A549 (cell line): Measurements from ENCODE around the gene RPLP2. TPM values are rescaled to one million over a fixed set of nuclear protein-coding genes. Genes with fewer than 3 reads are reported as not detected.

ENCODE experiments used
- ATAC-seq, 2 experiments: fragments of 200-7000 bp in 1 of 2; fragments of >200 bp in 1 of 2; cut with Nextera tagmentation in 1 of 2; cut with Tn5 transposase in 1 of 2; 3 replicates each; pipeline versions ENCODE4 v1.8.0 to v1.9.1; 2018 to 2020; ENCODE audit warnings: mild to moderate bottlenecking in 1 of 2, moderate library complexity in 1 of 2
- CTCF ChIA-PET: fragments of 300-600 bp; sonication (Branson Sonifier 250); formaldehyde crosslinking; extraction: SDS; loops from one replicate; lab custom pipeline; 2021; ENCODE audit warnings: antibody characterized with exemption, inconsistent platforms; lab: Yijun Ruan, JAX
- POLR2A ChIA-PET: fragments of 350-600 bp; formaldehyde crosslinking; extraction: SDS; loops from one replicate; lab custom pipeline; 2021; ENCODE audit warnings: antibody characterized with exemption, inconsistent platforms; lab: Yijun Ruan, JAX
- DNase-seq, 2 experiments: peaks; one replicate each; pipeline versions ENCODE4 v3.0.0 to v3.0.0-alpha.2; 2011 to 2016; ENCODE audit warnings: low read depth in 1 of 2, low spot score in 1 of 2
- FAIRE-seq: peaks from 2 replicates; lab custom pipeline; 2011; peaks lifted over from hg19 to GRCh38; lab: Jason Lieb, UNC
- H3K27ac ChIP-seq, 2 experiments: fragments of >200 bp; sonication (Bioruptor Twin); formaldehyde crosslinking; 3 replicates each; pipeline ENCODE4 v1.5.1; 2016 to 2017
- H3K4me1 ChIP-seq: fragments of >200 bp; sonication (Bioruptor Twin); formaldehyde crosslinking; 3 replicates; pipeline ENCODE4 v1.6.1; 2016
- H3K4me2 ChIP-seq: fragments of >200 bp; sonication (Bioruptor Twin); formaldehyde crosslinking; 3 replicates; pipeline ENCODE4 v1.6.1; 2016
- H3K4me3 ChIP-seq: fragments of >200 bp; sonication (Bioruptor Twin); formaldehyde crosslinking; 3 replicates; pipeline ENCODE4 v1.5.1; 2016
- H3K9me3 ChIP-seq: fragments of >200 bp; sonication (Bioruptor Twin); formaldehyde crosslinking; 3 replicates; pipeline ENCODE4 v1.6.1; 2016
- BHLHE40 ChIP-seq: IDR thresholded peaks from 2 replicates; pipeline ENCODE4 v1.6.1; 2012; ENCODE audit warnings: low read depth, low read length, inconsistent platforms
- CBX8 ChIP-seq: fragments of 200-600 bp; sonication (generic); IDR thresholded peaks from 2 replicates; pipeline ENCODE4 v1.6.1; 2016
- CHD2 ChIP-seq: fragments of 150-350 bp; IDR thresholded peaks from 2 replicates; pipeline ENCODE4 v1.6.1; 2014; ENCODE audit warnings: low read length; ENCODE audit not compliant: partially characterized antibody
- CHD4 ChIP-seq: fragments of 200-600 bp; sonication (generic); IDR thresholded peaks from 2 replicates; pipeline ENCODE4 v1.6.1; 2016; ENCODE audit warnings: antibody characterized with exemption, mild to moderate bottlenecking, borderline replicate concordance
- E2F6 ChIP-seq: IDR thresholded peaks from 2 replicates; pipeline ENCODE4 v1.6.1; 2012; ENCODE audit warnings: low read depth, borderline replicate concordance
- FOSL2 ChIP-seq, 2 experiments: fragments of 450-650 bp in 1 of 2; fragments of >200 bp in 1 of 2; sonication (Bioruptor Twin) in 1 of 2; formaldehyde crosslinking; IDR thresholded peaks; 2 replicates each; pipeline versions ENCODE4 v1.5.0 to v1.6.1; 2016 to 2020; ENCODE audit warnings: mild to moderate bottlenecking in 1 of 2, moderate library complexity in 1 of 2
- FOXS1 ChIP-seq: fragments of 250-450 bp; sonication (Bioruptor Pico); IDR thresholded peaks from 2 replicates; pipeline ENCODE4 v1.5.0; 2020; ENCODE audit warnings: mild to moderate bottlenecking, moderate library complexity
- HDAC2 ChIP-seq: fragments of 200-600 bp; sonication (generic); IDR thresholded peaks from 2 replicates; pipeline ENCODE4 v1.6.1; 2016
- HMGXB4 ChIP-seq: fragments of 250-450 bp; sonication (Bioruptor Pico); IDR thresholded peaks from 2 replicates; pipeline ENCODE4 v1.5.0; 2021; ENCODE audit warnings: mild to moderate bottlenecking, moderate library complexity, borderline replicate concordance
- HOXA7 ChIP-seq: fragments of 250-450 bp; sonication (Bioruptor Pico); IDR thresholded peaks from 2 replicates; pipeline ENCODE4 v1.5.0; 2020; ENCODE audit warnings: mild to moderate bottlenecking, moderate library complexity
- HOXB5 ChIP-seq: fragments of 250-450 bp; sonication (Bioruptor Pico); IDR thresholded peaks from 2 replicates; pipeline ENCODE4 v1.5.0; 2020; ENCODE audit warnings: mild to moderate bottlenecking, moderate library complexity
- JUN ChIP-seq, 2 experiments: fragments of >200 bp; sonication (Bioruptor Twin); formaldehyde crosslinking; IDR thresholded peaks; 2 replicates in 1 of 2; 3 replicates in 1 of 2; pipeline ENCODE4 v1.6.1; 2016 to 2017
- JUNB ChIP-seq: fragments of >200 bp; sonication (Bioruptor Twin); formaldehyde crosslinking; IDR thresholded peaks from 2 replicates; pipeline ENCODE4 v1.6.1; 2016
- MAX ChIP-seq: IDR thresholded peaks from 2 replicates; pipeline ENCODE4 v1.6.1; 2012
- MYC ChIP-seq: IDR thresholded peaks from 2 replicates; pipeline ENCODE4 v1.6.1; 2012; ENCODE audit warnings: mild to moderate bottlenecking, inconsistent platforms, low read length, improper control_type of control experiment, borderline replicate concordance
- NR3C1 ChIP-seq: fragments of >200 bp; sonication (Bioruptor Twin); formaldehyde crosslinking; IDR thresholded peaks from 3 replicates; pipeline ENCODE4 v1.6.1; 2017
- PBX3 ChIP-seq: IDR thresholded peaks from 2 replicates; pipeline ENCODE4 v1.6.1; 2012
- POLR2A ChIP-seq: IDR thresholded peaks from 2 replicates; pipeline ENCODE4 v1.6.1; 2012; ENCODE audit warnings: mild to moderate bottlenecking, low read length
- POLR2AphosphoS2 ChIP-seq: conservative IDR thresholded peaks from 2 replicates; pipeline ENCODE4 v1.6.1; 2012; ENCODE audit warnings: low read length, improper control_type of control experiment, inconsistent platforms
- RCOR1 ChIP-seq: fragments of 150-350 bp; IDR thresholded peaks from 2 replicates; pipeline ENCODE4 v1.6.1; 2014; ENCODE audit warnings: antibody characterized with exemption, low read length, low read depth
- REST ChIP-seq: fragments of 200-600 bp; sonication (generic); IDR thresholded peaks from 2 replicates; pipeline ENCODE4 v1.6.1; 2016; ENCODE audit warnings: antibody characterized with exemption, mild to moderate bottlenecking, moderate library complexity
- SMC3 ChIP-seq: fragments of >200 bp; sonication (Bioruptor Twin); formaldehyde crosslinking; IDR thresholded peaks from 3 replicates; pipeline ENCODE4 v1.6.1; 2018; ENCODE audit warnings: inconsistent platforms
- TP53 ChIP-seq: fragments of 250-450 bp; sonication (Bioruptor Pico); IDR thresholded peaks from 2 replicates; pipeline ENCODE4 v1.5.0; 2021; ENCODE audit warnings: mild to moderate bottlenecking, moderate library complexity
- USF2 ChIP-seq: fragments of 450-650 bp; IDR thresholded peaks from 2 replicates; pipeline ENCODE4 v1.6.1; 2014; ENCODE audit warnings: antibody characterized with exemption
- ZC3H11A ChIP-seq: fragments of 450-650 bp; IDR thresholded peaks from 2 replicates; pipeline ENCODE4 v1.6.1; 2014; ENCODE audit warnings: antibody characterized with exemption, mild to moderate bottlenecking
- WGBS: methylation state at CpG from one replicate; pipeline ENCODE4 v1.1.6; 2017; ENCODE audit errors: missing lambda C conversion rate; 5-methylcytosine and 5-hydroxymethylcytosine counted together
- polyA plus RNA-seq, 4 experiments: library from polyadenylated mRNA; depleted of rRNA in 3 of 4; stranded (reverse); fragments of >200 nt; fragmentation: RNase III in 1 of 4; extraction: RNeasy Plus Mini Kit Qiagen cat#74134 plus additional on column Dnase treatment in 1 of 4; gene quantifications; 2 replicates in 3 of 4; 3 replicates in 1 of 4; pipeline ENCODE4 v1.2.3, GENCODE V29; 2011 to 2017

The RPLP2 gene
- polyA plus RNA-seq, 2 of the 4 experiments (the other 2 are of a cell fraction) = 1,493 to 2,508 TPM

- TF ChIP-seq USF2 = peak; percentile 79
- TF ChIP-seq ZC3H11A = no peak
- TF ChIP-seq CHD4 = no peak
These were observed 28.9 kb downstream of the RPLP2 start (continued) for GRCh38 chr11:838441-839279.

- TF ChIP-seq RCOR1 = no peak
- peak; percentile 71 for TF ChIP-seq PBX3
- TF ChIP-seq JUN (IDR thresholded peaks at IDR 0.05) = peak in 1 of 2 experiments; percentile 22; a peak in 2 of 5 replicates
- 100% methylated on average over 1 of the region's 5 CpGs for WGBS
- CTCF ChIA-PET = interaction anchor here (0.9 to 3.7 kb wide), 4 partner anchors 8 to 23 kb away, joined by 3 to 21 read pairs (median 3); partner anchors contain the start of gene CRACR2B
- FAIRE-seq = no peak
- no peaks in the 10 kb centered on the region for H3K9me3 ChIP-seq
- POLR2A ChIA-PET = interaction anchor here (3.4 kb wide), 1 partner anchor 20 kb away, joined by 16 read pairs; the partner anchor contains the start of gene PNPLA2
- no peak for DNase-seq
- H3K4me2 ChIP-seq = peak overlapping the region; percentile 92
- no peak for ATAC-seq
- peak overlapping the region; percentile 61 to 99; a peak in 4 of 6 replicates for H3K27ac ChIP-seq
- peaks cover 65% of the 10 kb centered on the region for H3K4me1 ChIP-seq
- no peak overlapping the region for H3K4me3 ChIP-seq
These were observed 29.5 kb downstream of the RPLP2 start for GRCh38 chr11:839280-839623.

GRCh38 chr11:839875-840617 lies 30.3 kb downstream of the RPLP2 start:
- WGBS = 61% methylated on average over 20 of the region's 25 CpGs
- TF ChIP-seq E2F6 (no peak), CBX8 (no peak), JUN (IDR thresholded peaks at IDR 0.05) (peak in 1 of 2 experiments; percentile 5; a peak in 2 of 5 replicates), FOXS1 (CRISPR knock-in tag) (no peak), BHLHE40 (no peak), NR3C1 (no peak), POLR2A (0 out of 2 replicates have a peak, but pooled peaks have one; percentile 4), HDAC2 (no peak), HOXB5 (CRISPR knock-in tag) (no peak), JUNB (no peak), TP53 (no peak), MYC (no peak), MAX (peak; percentile 21; the same call in 1 of the 2 replicates), FOSL2 (IDR thresholded peaks at IDR 0.05) (no peak), FOSL2 (CRISPR knock-in tag; IDR thresholded peaks at IDR 0.05) (no peak), POLR2AphosphoS2 (peak; percentile 90), HMGXB4 (CRISPR knock-in tag) (no peak), REST (no peak), SMC3 (no peak), CHD2 (no peak), HOXA7 (no peak)

More at GRCh38 chr11:839875-840617, 30.3 kb downstream of the RPLP2 start:
- Histone ChIP-seq H3K4me3 (peak overlapping the region; percentile 100), H3K9me3 (no peaks in the 10 kb centered on the region), H3K4me2 (peak overlapping the region; percentile 92), H3K27ac (peak overlapping the region; percentile 99; a peak in 5 of 6 replicates), H3K4me1 (peaks cover 63% of the 10 kb centered on the region)
- peak; percentile 4 to 5; a peak in 3 of 6 replicates for ATAC-seq
- peak in 1 of 2 experiments; percentile 67 for DNase-seq
- FAIRE-seq = no peak
- POLR2A ChIA-PET = interaction anchor here (0.8 to 1.6 kb wide), 2 partner anchors 21 to 26 kb away, joined by 3 to 4 read pairs; partner anchors contain the start of gene PNPLA2
- CTCF ChIA-PET = interaction anchor here (1.0 to 3.7 kb wide), 5 partner anchors 8 to 22 kb away, joined by 3 to 21 read pairs (median 3); partner anchors contain the start of gene PNPLA2
